Activated CD4-positive, alpha-beta T cell treated with anti-CD3 and anti-CD28 coated beads, Interleukin-2, amount 50 U/mL, for 16 hours (primary cell): ENCODE measurements around the gene RNF133.

Experiments
- DNase-seq: peaks from one replicate; pipeline ENCODE4 v3.0.0-alpha.2; 2020

RNF133 gene, protein sequence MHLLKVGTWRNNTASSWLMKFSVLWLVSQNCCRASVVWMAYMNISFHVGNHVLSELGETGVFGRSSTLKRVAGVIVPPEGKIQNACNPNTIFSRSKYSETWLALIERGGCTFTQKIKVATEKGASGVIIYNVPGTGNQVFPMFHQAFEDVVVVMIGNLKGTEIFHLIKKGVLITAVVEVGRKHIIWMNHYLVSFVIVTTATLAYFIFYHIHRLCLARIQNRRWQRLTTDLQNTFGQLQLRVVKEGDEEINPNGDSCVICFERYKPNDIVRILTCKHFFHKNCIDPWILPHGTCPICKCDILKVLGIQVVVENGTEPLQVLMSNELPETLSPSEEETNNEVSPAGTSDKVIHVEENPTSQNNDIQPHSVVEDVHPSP

DNA sequence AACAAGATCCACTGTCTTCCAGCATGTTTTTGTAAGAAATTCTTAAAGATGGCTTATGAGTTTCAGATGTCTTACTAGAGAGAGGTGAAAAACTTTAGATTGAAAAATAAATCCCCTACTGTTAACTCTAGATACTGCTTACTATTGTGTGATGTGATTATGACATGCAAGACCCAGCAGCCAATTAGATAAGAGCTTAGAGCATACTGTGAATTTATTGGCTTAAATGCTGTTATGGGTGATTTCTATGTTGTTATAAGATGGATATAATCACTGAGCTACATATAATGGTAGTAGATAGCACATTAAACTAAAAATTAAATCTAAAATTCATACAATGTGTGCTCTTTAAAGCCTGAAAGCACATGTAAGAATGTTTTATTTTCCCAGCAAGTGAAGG lies at the start of gene RNF133:
Gene RNF133 (minus strand): TSS at position 101 of the 400 bp plus-strand sequence. CDS start 199 bp downstream, outside the sequence.
- no peak for DNase-seq

DNA sequence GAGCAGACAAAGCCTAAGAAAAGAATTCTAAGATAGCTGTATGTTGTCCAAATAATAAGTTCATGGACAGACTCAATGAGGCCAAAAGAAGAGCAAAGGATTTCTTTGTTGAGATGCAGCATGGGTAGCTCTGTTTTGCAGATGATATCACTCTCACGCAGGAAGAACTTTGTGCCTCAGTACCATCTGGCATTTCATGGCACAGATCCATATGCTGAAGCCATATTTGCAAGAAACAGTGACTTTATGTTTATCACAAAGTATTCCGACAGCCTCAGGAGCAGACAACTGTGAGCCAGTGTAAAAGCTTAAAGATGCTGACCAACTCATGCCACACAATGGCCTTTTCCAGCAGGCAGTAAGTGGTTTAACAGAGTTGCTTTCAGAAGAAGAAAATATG lies 49.3 kb upstream of the RNF133 start:
- no peak for DNase-seq

DNA sequence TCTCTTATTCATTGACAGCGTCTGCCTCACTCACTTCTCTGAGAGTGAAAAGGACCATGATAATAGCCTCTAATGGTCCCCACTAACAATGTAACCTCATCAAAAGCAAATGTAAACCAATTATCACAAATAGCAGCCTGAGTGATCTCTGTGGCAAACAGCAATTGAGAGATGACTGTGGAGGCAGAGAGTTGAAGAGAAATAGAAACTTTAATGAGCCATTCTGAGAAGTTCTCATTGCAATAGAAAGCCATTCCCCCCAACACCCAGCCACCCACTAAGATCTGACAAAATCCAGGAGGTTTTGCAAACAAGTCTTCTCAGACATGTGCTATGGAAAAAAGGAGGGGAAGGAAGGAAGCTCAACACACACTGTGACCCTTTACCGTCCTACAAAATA lies 48.0 kb upstream of the RNF133 start:
- no peak for DNase-seq

DNA sequence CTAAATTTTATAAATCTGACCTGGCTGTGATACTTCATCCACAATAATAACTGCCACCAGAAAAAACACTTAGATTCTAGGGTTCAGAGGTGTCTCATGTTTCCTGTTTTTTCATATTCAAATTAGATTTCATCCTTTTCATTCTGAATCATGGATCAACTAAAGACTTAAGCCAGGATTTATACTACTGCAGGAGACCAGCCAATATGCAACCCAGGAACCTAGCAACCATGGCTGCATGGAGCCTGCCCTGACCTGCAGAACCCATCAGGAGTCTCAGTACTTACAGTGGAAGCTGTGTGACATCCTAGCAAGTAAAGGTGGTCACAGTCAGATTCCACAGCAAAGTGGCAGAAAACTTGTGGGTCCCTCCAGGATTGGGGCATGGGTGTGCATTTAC lies 44.3 kb upstream of the RNF133 start:
- no peak for DNase-seq

DNA sequence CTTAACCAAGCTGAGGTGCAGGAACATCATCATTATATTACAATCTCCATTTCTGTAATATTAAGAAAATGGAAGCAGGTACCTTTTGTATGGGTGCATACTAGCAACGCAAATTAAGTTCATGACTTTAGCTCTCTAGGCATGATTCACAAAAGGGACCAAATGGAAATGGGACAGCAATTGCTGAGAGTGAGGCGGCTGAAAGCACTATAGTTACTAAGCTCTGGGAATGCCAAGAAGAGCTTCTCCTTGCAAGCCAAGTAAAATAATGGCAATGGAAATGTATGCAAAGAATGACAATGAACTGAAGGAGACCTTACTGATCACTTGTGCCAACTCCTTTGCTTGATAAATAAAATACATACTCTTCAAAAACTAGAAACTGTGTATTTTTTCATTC lies 40.0 kb upstream of the RNF133 start:
- DNase-seq: no peak

DNA sequence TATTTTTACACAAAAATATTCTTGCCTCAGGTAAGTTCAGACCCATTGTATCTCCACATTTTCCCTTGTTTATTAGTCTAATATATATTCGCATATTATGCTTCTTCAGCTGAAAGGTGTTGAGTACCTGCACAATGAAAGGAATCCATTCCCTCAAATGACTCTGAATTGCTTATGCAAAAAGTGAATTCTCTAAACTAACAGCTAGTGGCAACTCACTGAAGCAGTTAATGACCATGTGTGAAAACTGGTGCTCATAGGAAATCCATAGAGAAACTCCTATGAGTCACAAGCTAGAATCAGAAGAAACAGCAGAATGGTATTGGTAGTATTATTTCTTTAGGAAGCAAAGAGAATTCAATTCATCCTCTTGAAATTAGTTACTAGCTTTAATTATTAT lies 37.3 kb upstream of the RNF133 start:
- no peak for DNase-seq

DNA sequence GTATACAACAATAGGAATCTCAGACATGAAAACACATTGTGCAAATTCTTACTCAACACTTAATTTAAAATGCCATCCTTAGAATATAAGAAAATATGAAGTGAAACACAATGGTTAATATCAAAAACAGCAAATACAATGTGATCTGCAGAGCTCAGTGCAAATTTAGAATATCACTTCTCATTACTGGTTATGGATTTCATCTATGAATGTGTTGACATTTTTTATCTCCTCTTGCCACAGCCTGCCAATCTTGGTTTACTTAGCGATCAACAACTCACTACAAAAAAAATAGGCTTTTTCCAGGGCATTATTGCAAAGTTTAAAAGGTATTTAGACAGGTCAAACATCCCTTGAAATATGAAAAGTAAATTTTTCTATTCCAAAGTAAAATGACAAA lies 28.8 kb upstream of the RNF133 start:
- no peak for DNase-seq

DNA sequence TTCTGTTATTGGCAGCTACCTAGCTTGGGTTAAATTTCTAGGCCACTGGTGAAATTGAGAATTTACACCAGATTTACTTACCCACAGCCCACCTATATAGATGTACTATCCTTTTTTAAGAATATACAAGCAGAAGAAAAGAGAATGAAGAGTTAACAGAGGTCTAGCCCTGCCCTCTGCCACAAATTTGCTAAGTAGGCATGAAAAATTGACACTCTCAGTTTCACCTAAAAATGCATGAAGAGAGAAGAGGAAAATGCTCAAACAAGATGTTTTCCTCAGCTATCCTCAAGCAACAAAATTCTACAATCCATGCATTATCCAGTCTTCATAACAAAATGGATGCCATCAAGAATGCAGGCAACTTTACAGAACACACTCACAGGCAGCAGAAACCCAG lies 28.4 kb upstream of the RNF133 start:
- no peak for DNase-seq

DNA sequence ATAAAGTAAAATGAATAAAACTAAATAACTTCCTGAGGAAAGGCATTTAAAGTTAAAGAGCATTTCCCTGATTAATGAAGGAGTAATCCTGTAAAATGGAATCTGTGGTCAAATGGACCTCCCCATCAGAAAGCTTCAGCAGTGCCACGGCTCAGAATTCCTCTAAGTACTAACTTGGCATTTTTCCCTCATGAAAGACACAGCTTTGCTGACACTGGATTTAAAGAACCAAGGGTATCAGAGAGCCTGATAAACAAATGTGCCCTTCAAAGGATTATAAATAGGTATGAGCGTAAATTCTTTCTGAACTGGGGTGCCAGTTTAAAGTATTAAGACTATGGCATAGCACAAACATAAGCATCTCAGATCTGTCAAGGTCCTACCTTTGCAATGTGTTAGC lies 28.0 kb upstream of the RNF133 start:
- DNase-seq: no peak

DNA sequence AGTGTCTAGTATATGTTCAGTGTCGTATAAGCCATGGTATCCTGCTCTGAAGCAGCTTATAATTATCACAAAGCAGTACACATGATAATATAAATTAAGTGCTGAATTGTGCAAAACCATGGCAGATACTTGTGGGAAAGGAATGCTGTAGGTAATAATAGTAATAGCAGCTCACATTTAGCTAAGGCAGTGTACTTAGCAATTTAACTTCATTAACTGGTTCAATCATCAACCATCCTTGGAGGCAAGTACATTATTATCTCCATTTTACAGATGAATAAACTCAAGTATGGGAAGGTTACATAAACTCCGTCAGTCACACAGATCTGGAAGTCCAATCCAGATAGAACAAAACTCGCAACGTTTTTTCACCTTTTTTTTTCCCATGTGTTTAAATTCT lies 25.4 kb upstream of the RNF133 start:
- no peak for DNase-seq

DNA sequence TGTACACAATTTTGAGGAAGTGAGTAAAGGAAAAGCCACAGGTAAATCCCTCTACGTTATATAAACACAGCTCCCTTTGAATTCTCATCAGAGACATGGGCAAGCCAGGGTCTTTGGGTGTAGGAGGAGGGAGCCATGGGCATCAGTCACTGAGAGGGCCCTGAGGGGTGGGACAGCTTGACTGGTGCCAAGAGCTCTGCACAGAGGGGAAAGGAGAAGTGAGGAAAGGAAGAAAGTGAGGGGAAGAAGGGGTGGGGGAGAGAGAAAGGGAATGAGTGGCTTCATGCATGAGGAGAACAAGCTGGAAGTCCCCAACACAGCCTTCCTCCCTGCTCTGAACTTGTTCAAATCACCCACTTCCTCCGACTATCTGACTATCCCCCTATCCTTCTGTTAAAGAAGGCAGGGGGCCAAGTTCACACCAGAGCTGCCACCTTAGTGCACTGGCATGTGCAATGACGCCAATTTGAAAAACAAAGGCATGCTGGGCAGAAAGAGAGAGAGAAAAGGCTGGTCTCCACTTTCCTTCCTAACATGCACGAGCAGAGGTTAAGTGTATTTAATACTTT lies 20.2 kb upstream of the RNF133 start:
- DNase-seq: no peak

DNA sequence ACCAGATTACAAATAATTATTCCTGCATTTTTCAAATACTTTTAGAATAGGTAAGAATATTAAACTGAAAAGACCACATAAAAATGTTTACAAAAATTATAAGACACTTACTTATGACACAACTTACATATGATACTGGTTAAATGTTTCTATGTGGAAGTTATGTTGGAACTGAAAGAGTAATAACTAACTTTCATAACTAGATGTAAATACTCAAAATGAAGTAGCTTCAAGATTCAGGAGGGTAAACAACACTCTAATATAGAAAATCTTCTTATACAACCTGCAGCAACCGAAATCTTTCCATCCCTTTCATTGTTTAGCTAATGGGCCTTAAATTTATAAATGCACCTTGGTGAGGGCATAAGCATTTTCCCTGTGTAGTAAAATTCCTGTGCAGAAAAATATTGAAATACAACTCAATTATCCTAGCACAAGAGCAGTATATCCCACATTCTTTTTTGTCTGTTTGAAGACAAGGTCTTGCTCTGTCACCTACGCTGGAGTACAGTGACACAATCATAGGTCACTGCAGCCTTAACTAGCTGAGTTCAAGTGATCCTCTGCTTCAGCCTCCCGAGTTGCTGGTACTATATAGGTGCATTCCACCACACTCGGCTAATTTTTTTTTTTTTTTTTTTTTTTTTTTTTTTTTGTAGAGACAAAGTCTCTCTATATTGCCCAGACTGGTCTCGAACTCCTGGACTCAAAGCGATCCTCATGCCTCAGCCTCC lies 18.6 kb upstream of the RNF133 start:
- no peak for DNase-seq

DNA sequence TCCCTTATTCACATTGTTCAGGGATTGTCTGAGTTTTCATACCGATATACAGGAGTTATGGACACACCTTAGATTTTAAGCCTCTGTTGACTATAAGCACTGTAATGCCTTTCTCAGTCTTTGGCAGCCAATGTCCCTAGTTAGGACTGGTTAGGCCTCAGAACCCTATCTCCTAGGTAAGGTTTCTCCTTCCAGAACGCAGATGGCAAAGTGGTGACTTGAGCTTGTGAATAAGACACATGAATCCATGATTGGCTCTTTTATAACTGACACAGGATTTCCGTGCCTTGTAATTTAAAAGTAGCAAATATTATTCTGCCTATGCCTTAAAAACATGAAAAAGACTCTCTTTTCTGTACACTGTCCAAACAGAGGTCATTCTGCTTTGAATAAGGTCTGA lies 16.3 kb upstream of the RNF133 start:
- no peak for DNase-seq

DNA sequence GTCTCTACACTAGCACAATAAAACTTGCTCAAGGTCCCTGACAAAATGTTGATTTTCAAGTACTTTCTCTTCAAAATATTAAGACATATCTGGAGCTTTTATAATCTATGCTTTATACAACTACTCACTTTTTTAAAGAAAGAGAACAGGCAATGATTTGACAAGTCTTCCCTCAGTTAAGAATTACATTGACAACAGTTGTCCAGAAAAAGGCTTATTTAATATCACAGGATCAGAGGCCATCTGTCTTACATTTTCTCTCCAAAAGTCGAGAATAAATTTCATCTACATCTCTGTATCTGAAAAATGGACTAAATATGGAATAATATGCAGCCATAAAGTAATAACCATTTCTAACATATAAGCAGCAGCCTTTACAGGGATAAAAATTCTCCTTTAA lies 12.0 kb upstream of the RNF133 start:
- no peak for DNase-seq

DNA sequence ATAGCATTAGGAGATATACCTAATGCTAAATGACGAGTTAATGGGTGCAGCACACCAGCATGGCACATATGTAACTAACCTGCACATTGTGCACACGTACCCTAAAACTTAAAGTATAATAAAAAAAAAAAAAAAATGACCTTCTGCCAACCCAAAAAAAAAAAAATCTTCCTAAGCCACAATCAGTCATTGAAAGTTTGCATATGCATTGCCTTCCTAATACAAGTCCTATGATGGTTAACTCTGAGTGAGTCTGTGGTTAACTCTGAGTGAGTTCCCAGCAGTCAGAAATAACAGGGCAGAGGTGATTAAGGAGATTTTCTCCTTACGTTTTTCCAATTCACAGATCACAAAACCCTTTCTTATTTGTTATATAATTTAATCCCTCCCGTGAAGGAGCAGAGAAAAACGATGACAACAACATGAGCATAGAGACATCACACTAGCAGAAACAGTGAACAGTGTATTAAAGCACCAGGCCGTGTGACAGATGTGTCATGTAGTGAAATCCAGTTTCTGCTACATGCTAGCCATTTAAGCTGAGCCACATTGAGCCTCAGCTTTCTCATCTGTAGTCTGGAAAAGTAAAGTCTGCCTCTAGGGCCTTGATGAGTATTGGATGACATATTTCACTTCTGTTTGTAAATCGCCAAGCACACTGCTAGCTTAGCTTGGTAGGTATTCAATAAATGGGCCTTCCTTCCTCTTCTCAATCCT lies 11.2 kb upstream of the RNF133 start:
- DNase-seq: no peak

DNA sequence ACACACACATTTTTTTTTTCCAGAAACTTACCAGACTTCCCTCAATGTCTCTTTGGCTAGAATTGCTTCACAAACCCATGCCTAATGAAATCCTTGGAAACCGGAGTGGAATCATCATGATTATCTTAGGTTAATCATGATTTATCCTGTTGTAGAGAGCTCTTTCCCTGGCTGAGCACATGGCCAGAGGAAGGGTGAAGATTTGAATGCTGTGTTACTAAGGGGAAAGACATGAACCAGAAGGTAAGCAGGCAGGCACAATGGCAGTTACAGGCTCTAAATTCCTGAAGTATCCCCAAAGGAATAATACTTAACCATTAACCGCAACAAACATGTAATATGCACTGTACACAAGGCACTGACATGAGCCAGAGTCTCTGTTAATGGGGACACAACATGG lies 7.9 kb upstream of the RNF133 start:
- no peak for DNase-seq

DNA sequence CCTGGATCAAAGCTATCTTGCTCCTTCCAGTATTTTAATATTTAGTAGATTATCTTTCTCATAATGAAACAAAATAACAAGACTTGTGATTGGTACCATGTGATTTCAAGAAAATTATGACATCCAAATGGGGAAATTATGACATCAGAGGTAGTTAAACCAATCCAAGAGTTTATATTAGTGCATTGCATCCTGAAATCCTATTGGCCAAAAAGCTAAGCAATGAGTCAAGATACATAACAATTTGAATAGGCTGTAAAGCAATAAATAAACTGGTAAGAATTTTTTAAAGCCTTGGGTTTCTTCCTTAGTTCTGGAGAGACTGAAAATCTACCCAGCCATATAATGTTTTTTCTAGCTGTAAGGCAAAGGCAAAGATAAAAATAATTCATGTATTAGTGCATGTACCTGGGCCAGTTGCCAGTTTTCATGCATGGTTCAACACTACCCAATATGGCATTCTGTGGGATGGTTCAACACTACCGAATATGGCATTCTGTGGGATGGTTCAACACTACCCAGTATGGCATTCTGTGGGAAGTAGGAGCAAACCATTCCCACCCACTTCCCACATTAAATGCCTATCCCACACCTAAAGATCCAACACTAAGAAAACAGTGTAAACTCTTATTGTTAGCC lies 4.1 kb upstream of the RNF133 start, which contains the start of gene RNF148:
Gene RNF148 (minus strand): TSS at position 51 of the 639 bp plus-strand sequence. CDS start 172 bp downstream, outside the sequence.
- no peak for DNase-seq

DNA sequence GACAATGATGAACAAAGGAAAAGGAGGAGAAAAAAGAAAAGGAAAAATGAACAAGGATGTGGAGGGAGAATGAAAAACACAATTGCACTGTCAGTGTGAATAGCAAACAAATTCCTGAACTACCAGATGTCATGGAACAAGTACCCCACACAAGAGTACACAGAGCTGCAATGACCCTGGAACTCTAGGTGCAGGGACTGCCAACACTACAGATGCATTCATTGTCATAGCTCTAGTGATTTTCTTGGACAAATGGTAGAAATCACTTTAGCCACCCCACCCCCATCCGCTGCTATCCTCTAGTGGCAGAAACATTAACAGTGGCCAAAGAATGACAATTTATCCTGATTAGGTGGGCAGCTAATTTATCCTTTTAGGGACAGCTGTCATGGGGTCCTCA lies 3.1 kb downstream of the RNF133 start:
- no peak for DNase-seq

DNA sequence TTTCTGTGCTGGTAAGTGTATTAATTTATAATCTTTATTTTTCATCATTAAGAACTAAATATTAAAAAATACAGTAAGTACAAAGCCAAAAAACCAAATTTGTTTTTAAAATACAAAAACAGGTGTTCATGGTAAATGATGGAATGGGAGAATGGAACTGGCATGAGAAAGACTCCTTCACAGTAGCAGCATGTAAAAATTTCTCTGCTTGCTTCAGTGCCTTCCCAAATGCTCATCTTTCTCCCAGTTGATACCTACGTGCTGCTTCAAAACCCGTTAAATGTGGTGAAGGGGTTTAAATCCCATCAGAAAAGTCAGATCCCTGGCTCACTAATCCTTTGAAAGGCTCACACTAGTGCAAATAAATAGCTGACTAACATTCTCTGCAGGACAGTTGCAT lies 4.2 kb downstream of the RNF133 start:
- DNase-seq: no peak

DNA sequence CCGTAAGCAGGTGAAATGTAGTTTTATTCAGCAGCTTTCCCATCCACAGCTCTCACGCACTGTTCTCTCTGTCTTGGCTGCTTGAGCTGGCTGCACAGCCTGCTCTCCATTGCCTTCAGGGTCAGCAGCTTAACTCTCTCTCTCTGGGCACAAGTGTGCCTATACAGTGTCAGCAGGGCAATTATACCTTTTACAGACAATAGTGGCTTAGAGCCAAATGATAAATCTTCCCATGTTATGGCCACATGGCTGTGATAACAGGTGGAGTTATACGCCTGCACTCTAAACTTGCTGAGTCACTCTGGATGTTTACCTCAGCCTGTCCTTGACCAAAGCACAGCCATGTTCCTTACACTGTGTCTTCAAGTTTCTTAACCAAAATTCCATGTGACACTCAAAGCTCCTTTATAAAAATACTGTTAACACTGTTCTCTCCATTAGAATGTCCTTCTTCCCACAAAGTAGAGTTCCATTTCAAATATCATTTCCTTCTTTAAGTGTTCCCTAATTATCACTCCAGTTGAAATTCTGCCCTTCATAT lies 6.1 kb downstream of the RNF133 start:
- no peak for DNase-seq

DNA sequence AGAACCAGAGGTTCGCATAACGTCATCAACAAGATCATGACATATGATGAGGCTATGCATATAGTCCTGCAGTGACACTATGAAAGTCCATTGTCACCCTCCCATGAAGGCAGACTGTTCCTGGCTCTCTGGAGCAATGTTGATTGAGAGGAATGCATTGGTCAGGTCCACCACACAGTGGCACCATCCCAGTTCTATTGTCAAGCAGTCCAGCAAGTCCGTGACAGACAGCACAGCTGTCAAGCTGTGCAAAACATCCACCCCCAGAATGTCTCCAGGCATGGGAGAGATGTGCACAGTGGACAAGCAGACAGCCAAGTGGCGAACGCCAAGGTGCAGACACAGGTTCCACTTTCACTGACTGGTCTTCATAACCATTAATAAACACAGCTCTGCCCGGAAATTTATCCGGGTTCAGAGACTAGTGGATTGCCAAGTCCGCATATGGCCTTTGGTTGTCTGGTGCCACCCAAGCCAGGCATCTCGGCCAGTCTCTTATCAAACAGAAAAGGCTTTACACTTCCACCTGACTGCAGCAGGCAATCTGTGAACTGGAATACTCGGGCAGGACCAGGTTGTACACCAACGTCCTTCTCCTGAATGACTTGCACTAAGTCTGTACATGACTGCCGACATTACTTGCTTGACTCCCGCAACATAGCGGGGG lies 7.2 kb downstream of the RNF133 start:
- no peak for DNase-seq
